Upper lobe of left lung (tissue), 6 donors: ENCODE measurements around the gene MAST4. TPM values are rescaled to one million over a fixed set of nuclear protein-coding genes. Genes with fewer than 3 reads are reported as not detected.

Source experiments
- ATAC-seq, 2 donors: fragments of 200-7000 bp; cut with Tn5 transposase; one replicate each; pipeline ENCODE4 v1.9.1; 2022; ENCODE audit warnings: mild to moderate bottlenecking in 2 of 2, moderate library complexity in 2 of 2; ENCODE audit not compliant: low FRiP score in 2 of 2
- DNase-seq, 2 donors: peaks; one replicate each; pipeline ENCODE4 v3.0.0-alpha.2; 2019 to 2020
- H3K27ac ChIP-seq, 4 donors: fragments of 200-600 bp; sonication (generic); one replicate each; pipeline ENCODE4 v1.5.1; 2016 to 2019
- H3K27me3 ChIP-seq, 4 donors: fragments of 200-600 bp; sonication (generic); one replicate each; pipeline ENCODE4 v1.5.1; 2017 to 2019
- H3K36me3 ChIP-seq, 4 donors: fragments of 200-600 bp; sonication (generic); one replicate each; pipeline ENCODE4 v1.5.1; 2016 to 2019
- H3K4me1 ChIP-seq, 4 donors: fragments of 200-600 bp; sonication (generic); one replicate each; pipeline ENCODE4 v1.5.1; 2018 to 2019
- H3K4me3 ChIP-seq, 4 donors: fragments of 200-600 bp; sonication (generic); one replicate each; pipeline ENCODE4 v1.5.1; 2017 to 2019; ENCODE audit warnings: mild to moderate bottlenecking in 2 of 4, moderate library complexity in 1 of 4
- H3K9me3 ChIP-seq, 4 donors: fragments of 200-600 bp; sonication (generic); one replicate each; pipeline ENCODE4 v1.5.1; 2018 to 2019
- CTCF ChIP-seq, 6 experiments: fragments of 450-650 bp in 4 of 6; fragments of 200-600 bp in 2 of 6; sonication (generic) in 2 of 6; IDR thresholded peaks; one replicate each; pipeline ENCODE4 v1.5.1; 2016 to 2019; ENCODE audit warnings: antibody characterized with exemption in 6 of 6
- EP300 ChIP-seq, 4 donors: sonication (generic); formaldehyde crosslinking; IDR thresholded peaks; one replicate each; pipeline ENCODE4 v1.5.1; 2017; ENCODE audit warnings: antibody characterized with exemption in 4 of 4, control low read depth in 2 of 4
- POLR2A ChIP-seq, 4 donors: fragments of 450-650 bp; IDR thresholded peaks; one replicate each; pipeline ENCODE4 v1.5.1; 2016 to 2017; ENCODE audit warnings: antibody characterized with exemption in 4 of 4, mild to moderate bottlenecking in 2 of 4
- POLR2AphosphoS5 ChIP-seq, 2 donors: sonication (generic); formaldehyde crosslinking; IDR thresholded peaks; one replicate each; pipeline ENCODE4 v1.5.1; 2017; ENCODE audit warnings: antibody characterized with exemption in 2 of 2
- WGBS, 2 donors: methylation state at CpG; one replicate each; pipeline ENCODE4 v1.1.5; 2017 to 2018; 5-methylcytosine and 5-hydroxymethylcytosine counted together
- total RNA-seq, 6 donors: library from RNA; depleted of rRNA in 4 of 6; stranded (reverse); fragments of >200 nt in 4 of 6; gene quantifications; one replicate each; pipeline versions ENCODE4 v1.1.0 to v1.2.1, GENCODE V29; 2016 to 2021
- donor health status: DM: no; HTN: no; CAD: no; lungs with moderate emphysema.
- donor health status: DM: no; HTN: yes; CAD: no; lungs with severe emphysema.

Gene MAST4
- total RNA-seq, 6 donors from 2014 or later: 44.8 to 229 (median 66.4) TPM

GRCh38 chr5:67038817-67039603 is 442.8 kb downstream of the MAST4 start:
- ATAC-seq: no peak
- H3K4me1 ChIP-seq: peaks cover 13 to 33% (median 26%) of the 10 kb centered on the region in 4 donors
- H3K9me3 ChIP-seq: no peaks in the 10 kb centered on the region

GRCh38 chr5:67042176-67043003 is 446.2 kb downstream of the MAST4 start:
- WGBS, 2 donors: 45 to 51% methylated on average over 12 of the region's 12 CpGs
- Histone ChIP-seq H3K9me3 (no peaks in the 10 kb centered on the region), H3K4me1 (peaks cover 21 to 34% (median 27%) of the 10 kb centered on the region in 4 donors), H3K36me3 (no peaks in the 10 kb centered on the region), H3K4me3 (no peak overlapping the region), H3K27me3 (no peaks in the 10 kb centered on the region), H3K27ac (peak overlapping the region in 2 of 4 donors; percentile 8 to 17)
- TF ChIP-seq EP300 (IDR thresholded peaks at IDR 0.05) (no peak), POLR2A (IDR thresholded peaks at IDR 0.05) (no peak), POLR2AphosphoS5 (IDR thresholded peaks at IDR 0.05) (no peak), CTCF (IDR thresholded peaks at IDR 0.05) (no peak)
- no peak for ATAC-seq
- no peak for DNase-seq

More at GRCh38 chr5:67038817-67039603, 442.8 kb downstream of the MAST4 start:
- no peak for DNase-seq
- TF ChIP-seq CTCF (IDR thresholded peaks at IDR 0.05) (no peak), EP300 (IDR thresholded peaks at IDR 0.05) (no peak), POLR2AphosphoS5 (IDR thresholded peaks at IDR 0.05) (no peak), POLR2A (IDR thresholded peaks at IDR 0.05) (no peak)
- Histone ChIP-seq H3K27me3 (no peaks in the 10 kb centered on the region), H3K4me3 (no peak overlapping the region), H3K36me3 (no peaks in the 10 kb centered on the region), H3K27ac (peak overlapping the region in 2 of 4 donors; percentile 18 to 48)
- 52 to 58% methylated on average over 4 of the region's 4 CpGs for WGBS, 2 donors

DNA sequence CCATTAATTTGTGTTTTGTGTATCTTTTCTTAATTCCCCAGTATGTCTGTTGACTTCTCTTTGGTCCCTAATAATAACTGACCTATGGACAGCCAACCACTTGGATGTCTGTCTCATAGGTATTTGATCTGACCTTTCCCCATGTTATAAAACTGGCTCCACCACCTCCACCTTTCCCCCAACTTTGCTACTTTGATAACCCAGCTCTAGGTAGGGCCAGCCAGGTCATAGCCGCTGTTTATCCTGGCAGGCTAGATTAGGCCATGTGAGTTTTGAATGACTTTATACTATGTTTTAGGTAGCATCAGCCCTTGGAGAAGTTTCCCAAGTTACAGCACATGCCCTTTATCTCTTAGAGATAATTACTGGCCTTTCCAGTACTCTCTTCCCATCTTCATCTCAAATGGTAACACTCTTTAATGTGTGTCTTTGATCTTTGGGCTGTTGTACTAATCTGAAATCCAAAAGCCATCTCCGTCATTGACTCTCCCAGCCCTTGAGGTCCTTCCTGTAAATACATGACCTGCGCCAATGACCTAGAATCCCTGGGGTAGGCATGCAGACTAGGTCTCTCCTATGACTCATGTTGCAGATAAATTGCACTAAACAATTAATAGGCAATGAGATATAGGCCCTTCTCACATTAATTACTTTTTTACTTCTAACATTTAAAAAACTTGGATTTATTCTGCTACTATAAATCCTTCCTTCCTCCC is 447.8 kb downstream of the MAST4 start:
- no peaks in the 10 kb centered on the region for H3K36me3 ChIP-seq
- H3K4me3 ChIP-seq: no peak overlapping the region
- no peak for DNase-seq
- H3K27ac ChIP-seq: no peak overlapping the region
- ATAC-seq: no peak
- H3K4me1 ChIP-seq: peaks cover 25 to 37% (median 30%) of the 10 kb centered on the region in 4 donors
- no peaks in the 10 kb centered on the region for H3K27me3 ChIP-seq
- H3K9me3 ChIP-seq: no peaks in the 10 kb centered on the region
- WGBS, 2 donors: 95 to 96% methylated on average over 3 of the region's 3 CpGs
- TF ChIP-seq CTCF (IDR thresholded peaks at IDR 0.05) (no peak), EP300 (IDR thresholded peaks at IDR 0.05) (no peak), POLR2AphosphoS5 (IDR thresholded peaks at IDR 0.05) (no peak), POLR2A (IDR thresholded peaks at IDR 0.05) (no peak)

DNA sequence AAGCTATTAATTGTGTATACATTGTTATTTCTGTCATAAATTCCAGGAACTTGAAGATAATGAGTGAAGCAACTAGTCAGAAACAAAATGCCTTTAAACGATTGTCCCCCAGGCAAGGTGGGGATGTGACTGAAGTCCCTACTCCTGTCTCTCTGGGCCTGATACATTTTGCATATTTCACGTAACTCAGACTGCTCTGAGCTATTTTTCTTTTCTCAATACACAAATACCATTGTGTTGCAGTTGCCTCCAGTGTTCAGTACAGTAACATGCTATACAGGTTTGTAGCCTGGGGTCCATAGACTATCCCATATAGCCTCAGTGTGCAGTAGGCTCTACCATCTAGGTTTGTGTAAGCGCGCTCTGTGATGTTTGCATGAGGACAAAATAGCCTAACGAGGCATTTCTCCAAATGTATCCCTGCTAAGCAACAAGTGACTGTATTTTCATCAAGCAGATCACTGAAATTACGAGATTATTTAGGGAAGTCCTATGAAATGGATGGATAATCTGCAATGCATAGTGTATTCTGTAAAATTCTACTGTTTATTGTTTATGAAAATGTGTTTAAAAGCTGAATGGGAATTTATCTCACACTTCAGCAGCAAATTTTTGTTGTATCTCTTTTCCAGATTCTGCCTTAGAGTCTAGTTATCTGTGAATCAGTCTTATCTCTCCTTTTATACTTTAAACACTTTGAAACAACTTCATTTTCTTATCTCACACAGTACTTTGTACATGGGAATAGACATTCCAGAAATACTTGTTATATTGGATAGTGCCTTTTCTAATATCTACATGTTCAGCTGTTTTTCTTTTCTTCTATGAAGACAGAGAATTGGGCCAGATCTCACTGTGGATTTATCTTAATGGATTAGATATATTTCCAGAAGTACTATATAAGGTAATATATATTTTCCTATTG is 449.9 kb downstream of the MAST4 start:
- Histone ChIP-seq H3K36me3 (no peaks in the 10 kb centered on the region), H3K4me1 (peaks cover 26 to 48% (median 40%) of the 10 kb centered on the region in 4 donors), H3K9me3 (no peaks in the 10 kb centered on the region), H3K27ac (peak overlapping the region in 2 of 4 donors; percentile 2 to 3), H3K27me3 (no peaks in the 10 kb centered on the region), H3K4me3 (no peak overlapping the region)
- no peak for ATAC-seq
- WGBS, 2 donors: 67 to 77% methylated on average over 6 of the region's 6 CpGs
- DNase-seq: no peak
- TF ChIP-seq POLR2AphosphoS5 (IDR thresholded peaks at IDR 0.05) (no peak), POLR2A (IDR thresholded peaks at IDR 0.05) (no peak), EP300 (IDR thresholded peaks at IDR 0.05) (no peak), CTCF (IDR thresholded peaks at IDR 0.05) (no peak)
